Naive thymus-derived CD4-positive, alpha-beta T cell (primary cell): ENCODE data around the gene CCDC116. TPM values are rescaled to one million over a fixed set of nuclear protein-coding genes. Genes with fewer than 3 reads are reported as not detected.

ENCODE experiments used
- ATAC-seq: fragments of 150-1000 bp; cut with Tn5 transposase; 2 replicates; pipeline ENCODE4 v1.10.0; 2021; ENCODE audit warnings: mild to moderate bottlenecking, moderate library complexity
- CTCF ChIA-PET: fragments of 350-600 bp; sonication (Branson Sonifier 250); formaldehyde crosslinking; loops from one replicate; lab custom pipeline; 2021; ENCODE audit warnings: antibody characterized with exemption; lab: Charles Lee
- POLR2A ChIA-PET: fragments of 350-600 bp; sonication (Branson Sonifier 250); formaldehyde crosslinking; loops from one replicate; lab custom pipeline; 2021; ENCODE audit warnings: antibody characterized with exemption, inconsistent platforms; lab: Charles Lee
- DNase-seq, 9 donors: peaks; one replicate each; pipeline versions ENCODE4 v3.0.0 to v3.0.0-alpha.2; 2020 to 2022; ENCODE audit warnings: mixed read lengths in 1 of 9
- H3K27ac ChIP-seq: one replicate; pipeline ENCODE4 v1.7.0; 2013; ENCODE audit warnings: mild to moderate bottlenecking, low read depth, low read length, moderate library complexity
- H3K27me3 ChIP-seq, 2 donors: one replicate each; pipeline ENCODE4 v1.7.0; 2013; ENCODE audit warnings: low read length in 2 of 2, mild to moderate bottlenecking in 2 of 2, moderate library complexity in 2 of 2; ENCODE audit not compliant: control insufficient read depth in 2 of 2, insufficient read depth in 2 of 2
- H3K36me3 ChIP-seq, 3 experiments: 1 replicate in 2 of 3; 2 replicates in 1 of 3; pipeline ENCODE4 v1.7.0; 2013; ENCODE audit warnings: low read length in 3 of 3, mild to moderate bottlenecking in 3 of 3, moderate library complexity in 1 of 3; ENCODE audit not compliant: insufficient read depth in 3 of 3, control insufficient read depth in 2 of 3
- H3K4me1 ChIP-seq, 2 donors: one replicate each; pipeline ENCODE4 v1.7.0; 2013; ENCODE audit warnings: low read length in 2 of 2, mild to moderate bottlenecking in 2 of 2, moderate library complexity in 1 of 2; ENCODE audit not compliant: control insufficient read depth in 2 of 2, insufficient read depth in 2 of 2
- H3K4me3 ChIP-seq: 2 replicates; pipeline ENCODE4 v1.7.0; 2013; ENCODE audit warnings: mild to moderate bottlenecking, low read length
- H3K9me3 ChIP-seq, 3 experiments: 1 replicate in 2 of 3; 2 replicates in 1 of 3; pipeline ENCODE4 v1.7.0; 2013; ENCODE audit warnings: low read length in 3 of 3; ENCODE audit not compliant: control insufficient read depth in 2 of 3
- H3K27ac Mint-ChIP-seq, 9 donors: one replicate each; pipeline ENCODE4 v1.8.0; 2020 to 2022; ENCODE audit warnings: mixed read lengths in 9 of 9, mild to moderate bottlenecking in 8 of 9, moderate library complexity in 5 of 9, inconsistent platforms in 2 of 9
- H3K27me3 Mint-ChIP-seq, 5 donors: one replicate each; pipeline ENCODE4 v1.8.0; 2021 to 2022; ENCODE audit warnings: mixed read lengths in 5 of 5, mild to moderate bottlenecking in 1 of 5
- H3K36me3 Mint-ChIP-seq, 5 donors: one replicate each; pipeline ENCODE4 v1.8.0; 2020 to 2022; ENCODE audit warnings: mixed read lengths in 5 of 5, mild to moderate bottlenecking in 3 of 5, inconsistent platforms in 1 of 5
- H3K4me1 Mint-ChIP-seq, 7 donors: one replicate each; pipeline ENCODE4 v1.8.0; 2020 to 2022; ENCODE audit warnings: mixed read lengths in 7 of 7, mild to moderate bottlenecking in 3 of 7, inconsistent platforms in 1 of 7
- H3K4me3 Mint-ChIP-seq, 10 donors: one replicate each; pipeline ENCODE4 v1.8.0; 2020 to 2022; ENCODE audit warnings: mild to moderate bottlenecking in 10 of 10, mixed read lengths in 10 of 10, moderate library complexity in 6 of 10, inconsistent platforms in 2 of 10
- H3K9me3 Mint-ChIP-seq, 11 donors: one replicate each; pipeline ENCODE4 v1.8.0; 2020 to 2022; ENCODE audit warnings: mixed read lengths in 11 of 11, mild to moderate bottlenecking in 4 of 11, inconsistent platforms in 1 of 11, moderate library complexity in 1 of 11
- intact Hi-C, 2 donors: fragments of 100-400 bp; cut with micrococcal nuclease; formaldehyde crosslinking; loops; one replicate each; pipeline ENCODE4 v1.15.1; 2023
- polyA plus RNA-seq, 2 donors: library from polyadenylated mRNA; unstranded; fragments of 300-500 nt; fragmentation: Illumina TruSeq; gene quantifications; one replicate each; pipeline ENCODE4 v1.2.3, GENCODE V29; 2021
- total RNA-seq, 6 experiments: library from RNA in 5 of 6; stranded (reverse) in 5 of 6; gene quantifications; 1 replicate in 5 of 6; 2 replicates in 1 of 6; pipeline ENCODE4 v1.2.3 and lab custom pipeline; 2021 to 2026

CCDC116 gene
- total and polyA plus RNA-seq, 7 experiments from 2014 or later, result 0.21 to 0.43 (median 0.27) TPM; not detected in 3

DNA sequence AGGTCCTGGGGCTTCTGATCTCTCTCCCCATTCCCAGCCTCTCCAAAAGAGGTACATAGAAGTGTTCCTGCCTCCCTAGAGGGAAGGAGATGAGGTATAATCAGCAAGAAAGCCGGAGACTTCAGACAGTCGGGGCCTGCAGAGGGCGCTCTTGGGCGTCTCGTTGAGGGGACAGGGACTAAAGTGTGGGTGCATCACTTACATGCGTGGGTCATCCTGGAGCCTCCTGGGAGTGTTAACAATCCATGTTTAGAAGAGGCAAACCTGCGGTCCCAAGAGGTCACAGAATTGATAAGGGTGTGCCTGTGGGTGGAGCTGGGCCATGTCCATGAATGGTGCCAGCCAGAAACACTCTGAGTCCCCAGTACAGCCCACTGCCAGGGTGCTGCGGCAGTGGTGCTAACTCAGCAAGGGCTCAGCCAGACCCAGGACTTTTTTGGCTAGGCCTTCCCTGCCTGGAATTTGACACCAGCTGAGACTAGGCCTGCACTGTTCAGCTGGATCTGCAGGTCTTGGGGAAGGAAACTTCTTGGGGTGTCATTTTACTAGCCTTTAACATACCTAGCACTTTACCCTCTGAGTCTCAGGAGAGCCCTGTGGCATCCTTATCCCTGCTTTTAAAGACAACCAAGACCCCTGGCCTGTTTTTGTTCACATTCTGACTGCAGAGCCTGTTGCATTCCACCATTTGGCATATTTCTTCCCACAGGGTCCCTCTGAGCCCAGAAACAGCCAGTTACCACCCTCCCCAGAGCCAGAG is 8.3 kb upstream of the CCDC116 start:
- ChIA-PET POLR2A (interaction anchor here (1.0 kb wide), 1 partner anchor 19 kb away, joined by 4 read pairs; no protein-coding TSS in a partner anchor), CTCF (interaction anchor here (0.7 to 3.0 kb wide), 3 partner anchors 10 to 18 kb away, joined by 3 to 9 read pairs (median 4); partner anchors contain the start of gene SDF2L1)
- Mint-ChIP-seq H3K9me3 (no peaks in the 10 kb centered on the region), H3K4me3 (no peak overlapping the region), H3K4me1 (peaks cover 28 to 57% (median 44%) of the 10 kb centered on the region in 7 donors), H3K36me3 (peaks cover 0 to 25% (median 6%) of the 10 kb centered on the region in 5 donors), H3K27ac (peak overlapping the region in 8 of 9 donors; percentile 9 to 85 (median 64)), H3K27me3 (no peaks in the 10 kb centered on the region)
- peaks cover 0 to 50% (median 6%) of the 10 kb centered on the region in 3 experiments for H3K36me3 ChIP-seq
- intact Hi-C loops, result loop anchor here in 1 of 2 donors (2.0 kb wide), 1 partner anchor 19 kb away; the partner anchor contains the start of gene SDF2L1
- H3K27ac ChIP-seq, result no peak overlapping the region
- H3K27me3 ChIP-seq, result no peaks in the 10 kb centered on the region
- peaks cover 6 to 26% of the 10 kb centered on the region in 2 donors for H3K4me1 ChIP-seq
- ATAC-seq (peak; percentile 40), DNase-seq (peak in 6 of 9 donors; percentile 23 to 48 (median 26))
- no peaks in the 10 kb centered on the region for H3K9me3 ChIP-seq
- no peak overlapping the region for H3K4me3 ChIP-seq

GRCh38 chr22:21624880-21625791 is 7.4 kb upstream of the CCDC116 start:
- Mint-ChIP-seq H3K36me3 (peaks cover 0 to 22% (median 6%) of the 10 kb centered on the region in 5 donors), H3K27ac (peak overlapping the region in 8 of 9 donors; percentile 9 to 85 (median 64)), H3K9me3 (no peaks in the 10 kb centered on the region), H3K4me3 (no peak overlapping the region), H3K27me3 (no peaks in the 10 kb centered on the region), H3K4me1 (peaks cover 28 to 57% (median 42%) of the 10 kb centered on the region in 7 donors)
- Histone ChIP-seq H3K36me3 (peaks cover 0 to 56% (median 6%) of the 10 kb centered on the region in 3 experiments), H3K4me1 (peaks cover 6 to 26% of the 10 kb centered on the region in 2 donors), H3K4me3 (no peak overlapping the region), H3K27me3 (no peaks in the 10 kb centered on the region), H3K27ac (no peak overlapping the region), H3K9me3 (no peaks in the 10 kb centered on the region)
- intact Hi-C loops, result loop anchor here (2.0 to 5.0 kb wide), 2 partner anchors 18 to 242 kb away; partner anchors contain the start of genes MAPK1 (in 1 of the 2) and SDF2L1 (in 1 of the 2)
- ATAC-seq (no peak), DNase-seq (no peak)
- POLR2A ChIA-PET, result interaction anchor here (1.0 kb wide), 1 partner anchor 18 kb away, joined by 4 read pairs; no protein-coding TSS in a partner anchor
- CTCF ChIA-PET, result interaction anchor here (0.7 to 3.0 kb wide), 3 partner anchors 11 to 18 kb away, joined by 3 to 9 read pairs (median 4); partner anchors contain the start of gene SDF2L1

- Histone ChIP-seq H3K4me1 (peaks cover 6 to 26% of the 10 kb centered on the region in 2 donors), H3K27me3 (no peaks in the 10 kb centered on the region), H3K4me3 (no peak overlapping the region), H3K9me3 (no peaks in the 10 kb centered on the region), H3K27ac (no peak overlapping the region), H3K36me3 (peaks cover 0 to 53% (median 6%) of the 10 kb centered on the region in 3 experiments)
- Mint-ChIP-seq H3K9me3 (no peaks in the 10 kb centered on the region), H3K27ac (peak overlapping the region in 7 of 9 donors; percentile 51 to 73 (median 68)), H3K36me3 (peaks cover 0 to 18% (median 6%) of the 10 kb centered on the region in 5 donors), H3K4me1 (peaks cover 32 to 57% (median 45%) of the 10 kb centered on the region in 7 donors), H3K27me3 (no peaks in the 10 kb centered on the region), H3K4me3 (peak overlapping the region in 6 of 10 donors; percentile 44 to 87 (median 61))
- ATAC-seq, result no peak
- intact Hi-C loops, result loop anchor here in 1 of 2 donors (5.0 kb wide), 1 partner anchor 241 kb away; the partner anchor contains the start of gene MAPK1
- CTCF ChIA-PET, result interaction anchor here (1.0 to 3.0 kb wide), 2 partner anchors 16 to 21 kb away, joined by 4 to 9 read pairs; partner anchors contain the start of gene SDF2L1
- DNase-seq, result no peak
- POLR2A ChIA-PET, result interaction anchor here (0.7 to 5.0 kb wide), 4 partner anchors 16 to 47 kb away, joined by 3 to 21 read pairs (median 4); partner anchors contain the start of gene SDF2L1
These were observed 6.4 kb upstream of the CCDC116 start for GRCh38 chr22:21626073-21626734.

GRCh38 chr22:21626735-21627469 is 5.7 kb upstream of the CCDC116 start:
- Mint-ChIP-seq H3K27ac (peak overlapping the region in 7 of 9 donors; percentile 51 to 73 (median 68)), H3K27me3 (no peaks in the 10 kb centered on the region), H3K36me3 (peaks cover 0 to 18% (median 6%) of the 10 kb centered on the region in 5 donors), H3K4me1 (peaks cover 32 to 57% (median 43%) of the 10 kb centered on the region in 7 donors), H3K4me3 (peak overlapping the region; percentile 29 to 87 (median 58)), H3K9me3 (no peaks in the 10 kb centered on the region)
- DNase-seq (no peak), ATAC-seq (no peak)
- CTCF ChIA-PET, result interaction anchor here (0.5 to 3.0 kb wide), 3 partner anchors 16 to 38 kb away, joined by 4 to 9 read pairs (median 4); partner anchors contain the start of gene SDF2L1
- Histone ChIP-seq H3K9me3 (no peaks in the 10 kb centered on the region), H3K27ac (no peak overlapping the region), H3K27me3 (no peaks in the 10 kb centered on the region), H3K4me3 (no peak overlapping the region), H3K36me3 (peaks cover 0 to 50% (median 6%) of the 10 kb centered on the region in 3 experiments), H3K4me1 (peaks cover 6 to 26% of the 10 kb centered on the region in 2 donors)
- POLR2A ChIA-PET, result interaction anchor here (0.7 to 5.0 kb wide), 4 partner anchors 16 to 48 kb away, joined by 3 to 21 read pairs (median 4); partner anchors contain the start of gene SDF2L1
- intact Hi-C loops, result loop anchor here in 1 of 2 donors (5.0 kb wide), 1 partner anchor 240 kb away; the partner anchor contains the start of gene MAPK1
